Heart left ventricle (tissue), 13 donors: ENCODE measurements around the gene RIN2.

Experiments
- CTCF ChIP-seq, 12 donors: fragments of 200-600 bp; sonication (generic) in 4 of 12; IDR thresholded peaks; one replicate each; pipeline versions ENCODE4 v1.5.0 to v1.8.0; 2018 to 2022; ENCODE audit warnings: antibody characterized with exemption in 12 of 12, mild to moderate bottlenecking in 5 of 12
- POLR2A ChIP-seq, 2 donors: fragments of 450-650 bp; IDR thresholded peaks; one replicate each; pipeline ENCODE4 v1.6.1; 2017; ENCODE audit warnings: antibody characterized with exemption in 2 of 2, mild to moderate bottlenecking in 2 of 2, moderate library complexity in 2 of 2
- donor health status: ischemic (EF 13 %, LVEDD 7.1; RV severe dilation, severe dysfunction).
- donor health status: DM: no; HTN: yes; CAD: no.
- donor health status: DM: no; HTN: no; CAD: no.
- donor health status: ischemic (EF 25% LVEDD 6.9; RV normal size, moderate dysfunction).
- donor health status: ischemic (EF 25% LVEDD 5.7; RV mildly dilated, moderate dysfunction).
- donor health status: ischemic (EF 35%, LVEDD 5.7; RV mildly dilated, moderate dysfunction).
- donor health status: nonischemic (EF 11% LVEDD 7.7; RV severe dilation, severe dysfunction).
- donor health status: DM: yes; HTN: yes; CAD: no.
- donor health status: PGD.
- donor health status: ischemic (EF 29% LVEDD 5.4; RV normal size, mild dysfunction).
- donor health status: nonischemic (EF 23%, LVEDD 6.1; RV moderate dilation, normal function).

GRCh38 chr20:19761326-19761725 is 3.3 kb downstream of the RIN2 start:
- TF ChIP-seq POLR2A (IDR thresholded peaks at IDR 0.05) (no peak), CTCF (IDR thresholded peaks at IDR 0.05) (no peak)
